H9 (cell line): Measurements from ENCODE around the gene RAB30. TPM values are rescaled to one million over a fixed set of nuclear protein-coding genes. Genes with fewer than 3 reads are reported as not detected.

Source experiments
- DNase-seq: peaks from one replicate; pipeline ENCODE4 v3.0.0-alpha.2; 2017
- H2AFZ ChIP-seq: one replicate; pipeline ENCODE4 v1.6.1; 2013; ENCODE audit warnings: mild to moderate bottlenecking, low read length, control low read depth, moderate library complexity
- H2AK5ac ChIP-seq: 2 replicates; pipeline ENCODE4 v1.6.1; 2013; ENCODE audit warnings: low read length, control low read depth, mixed read lengths; ENCODE audit not compliant: insufficient read length
- H2BK120ac ChIP-seq: one replicate; pipeline ENCODE4 v1.6.1; 2013; ENCODE audit warnings: low read depth, mild to moderate bottlenecking, low read length, control low read depth, inconsistent platforms; ENCODE audit not compliant: poor library complexity, severe bottlenecking
- H2BK12ac ChIP-seq: 2 replicates; pipeline ENCODE4 v1.6.1; 2013; ENCODE audit warnings: low read length, control low read depth, mixed read lengths, low read depth; ENCODE audit not compliant: insufficient read length
- H2BK15ac ChIP-seq: 2 replicates; pipeline ENCODE4 v1.6.1; 2013; ENCODE audit warnings: low read depth, low read length, control low read depth
- H2BK20ac ChIP-seq: one replicate; pipeline ENCODE4 v1.6.1; 2013; ENCODE audit warnings: low read depth, mild to moderate bottlenecking, low read length, control low read depth, inconsistent platforms; ENCODE audit not compliant: poor library complexity, severe bottlenecking
- H2BK5ac ChIP-seq: 2 replicates; pipeline ENCODE4 v1.6.1; 2013; ENCODE audit warnings: low read length, control low read depth, mixed read lengths; ENCODE audit not compliant: insufficient read length
- H3K14ac ChIP-seq: 2 replicates; pipeline ENCODE4 v1.6.1; 2013; ENCODE audit warnings: low read length, control low read depth; ENCODE audit not compliant: insufficient read depth
- H3K18ac ChIP-seq: 2 replicates; pipeline ENCODE4 v1.6.1; 2013; ENCODE audit warnings: low read depth, mild to moderate bottlenecking, mixed read lengths, low read length, control low read depth; ENCODE audit not compliant: insufficient read length
- H3K23ac ChIP-seq: 2 replicates; pipeline ENCODE4 v1.6.1; 2013; ENCODE audit warnings: low read length, control low read depth, mixed read lengths, low read depth; ENCODE audit not compliant: insufficient read length
- H3K23me2 ChIP-seq: 2 replicates; pipeline ENCODE4 v1.6.1; 2013; ENCODE audit warnings: low read depth, mild to moderate bottlenecking, mixed read lengths, low read length, control low read depth; ENCODE audit not compliant: insufficient read length, poor library complexity, severe bottlenecking
- H3K27ac ChIP-seq: 2 replicates; pipeline ENCODE4 v1.5.1; 2013; ENCODE audit warnings: low read length, control low read depth, mixed read lengths, low read depth; ENCODE audit not compliant: insufficient read length
- H3K27me3 ChIP-seq: 2 replicates; pipeline ENCODE4 v1.6.1; 2013; ENCODE audit warnings: low read length, control low read depth, inconsistent platforms; ENCODE audit not compliant: insufficient read depth
- H3K4ac ChIP-seq: 2 replicates; pipeline ENCODE4 v1.6.1; 2013; ENCODE audit warnings: low read depth, mild to moderate bottlenecking, control low read depth, inconsistent platforms, low read length, moderate library complexity
- H3K4me1 ChIP-seq: 2 replicates; pipeline ENCODE4 v1.6.1; 2013; ENCODE audit warnings: low read length, control low read depth, inconsistent platforms; ENCODE audit not compliant: insufficient read depth
- H3K4me2 ChIP-seq: 2 replicates; pipeline ENCODE4 v1.6.1; 2013; ENCODE audit warnings: low read length, control low read depth, mixed read lengths; ENCODE audit not compliant: insufficient read length, insufficient read depth
- H3K56ac ChIP-seq: 2 replicates; pipeline ENCODE4 v1.6.1; 2013; ENCODE audit warnings: low read depth, mild to moderate bottlenecking, mixed read lengths, low read length, control low read depth; ENCODE audit not compliant: insufficient read length
- H3K79me1 ChIP-seq: 2 replicates; pipeline ENCODE4 v1.6.1; 2013; ENCODE audit warnings: low read depth, mild to moderate bottlenecking, moderate library complexity, low read length, control low read depth, inconsistent platforms; ENCODE audit not compliant: insufficient read depth, poor library complexity, severe bottlenecking
- H3K79me2 ChIP-seq: 2 replicates; pipeline ENCODE4 v1.6.1; 2013; ENCODE audit warnings: low read length, control low read depth, inconsistent platforms; ENCODE audit not compliant: insufficient read depth
- H3K9ac ChIP-seq: 2 replicates; pipeline ENCODE4 v1.6.1; 2013; ENCODE audit warnings: low read length, control low read depth, mixed read lengths; ENCODE audit not compliant: insufficient read length; ENCODE audit errors: extremely low read depth
- H3K9me3 ChIP-seq: one replicate; pipeline ENCODE4 v1.6.1; 2013; ENCODE audit warnings: low read depth, low read length, inconsistent platforms; ENCODE audit not compliant: control insufficient read depth
- H3T11ph ChIP-seq: one replicate; pipeline ENCODE4 v1.6.1; 2013; ENCODE audit warnings: mild to moderate bottlenecking, low read length, control low read depth, inconsistent platforms
- H4K20me1 ChIP-seq: one replicate; pipeline ENCODE4 v1.6.1; 2013; ENCODE audit not compliant: control insufficient read depth, insufficient read length, insufficient read depth
- H4K5ac ChIP-seq: 2 replicates; pipeline ENCODE4 v1.6.1; 2013; ENCODE audit warnings: low read depth, mild to moderate bottlenecking, mixed read lengths, low read length, control low read depth; ENCODE audit not compliant: insufficient read length
- H4K8ac ChIP-seq: replicated peaks from 2 replicates; pipeline ENCODE4 v1.6.1; 2013; ENCODE audit warnings: low read length, control low read depth, mixed read lengths, low read depth; ENCODE audit not compliant: insufficient read length
- H4K91ac ChIP-seq: 2 replicates; pipeline ENCODE4 v1.6.1; 2013; ENCODE audit warnings: low read depth, mild to moderate bottlenecking, moderate library complexity, mixed read lengths, low read length, control low read depth; ENCODE audit not compliant: insufficient read length
- H3K27ac Mint-ChIP-seq, 3 experiments: 2 replicates in 2 of 3; 3 replicates in 1 of 3; pipeline ENCODE4 v1.8.0; 2020 to 2021; ENCODE audit warnings: mixed read lengths in 3 of 3, mild to moderate bottlenecking in 1 of 3, moderate library complexity in 1 of 3
- H3K27me3 Mint-ChIP-seq: 2 replicates; pipeline ENCODE4 v1.8.0; 2021; ENCODE audit warnings: low read depth, mild to moderate bottlenecking, moderate library complexity, mixed read lengths
- H3K36me3 Mint-ChIP-seq, 3 experiments: 2 replicates in 2 of 3; 3 replicates in 1 of 3; pipeline ENCODE4 v1.8.0; 2020 to 2021; ENCODE audit warnings: low read depth in 3 of 3, mixed read lengths in 3 of 3; ENCODE audit not compliant: insufficient read depth in 1 of 3
- H3K4me1 Mint-ChIP-seq, 2 experiments: 2 replicates each; pipeline ENCODE4 v1.8.0; 2020; ENCODE audit warnings: mixed read lengths in 2 of 2
- H3K4me3 Mint-ChIP-seq, 2 experiments: 2 replicates in 1 of 2; 3 replicates in 1 of 2; pipeline ENCODE4 v1.8.0; 2020 to 2021; ENCODE audit warnings: mild to moderate bottlenecking in 2 of 2, mixed read lengths in 2 of 2, moderate library complexity in 1 of 2
- H3K9me3 Mint-ChIP-seq, 2 experiments: 2 replicates in 1 of 2; 3 replicates in 1 of 2; pipeline ENCODE4 v1.8.0; 2020; ENCODE audit warnings: mild to moderate bottlenecking in 2 of 2, mixed read lengths in 2 of 2, moderate library complexity in 1 of 2
- WGBS: extraction: QIAGEN DNeasy Blood & Tissue Kit; methylation state at CpG from one replicate; pipeline ENCODE4 v1.1.7; 2013; ENCODE audit warnings: missing lambda C conversion rate, low lambda C conversion rate, mixed read lengths; ENCODE audit not compliant: insufficient read length; ENCODE audit errors: extremely low coverage; 5-methylcytosine and 5-hydroxymethylcytosine counted together
- total RNA-seq: library from RNA; stranded (reverse); gene quantifications from 2 replicates; pipeline ENCODE4 v1.2.1, GENCODE V29; 2021
- TF ChIP-seq, protein P1 (sequence below): fragments of 200-600 bp; sonication (generic); conservative IDR thresholded peaks from 3 replicates; pipeline ENCODE4 v1.8.0; 2021; ENCODE audit warnings: antibody characterized with exemption, mild to moderate bottlenecking

Gene RAB30
- total RNA-seq, 1 experiment from 2014 or later: 4.8 TPM

DNA sequence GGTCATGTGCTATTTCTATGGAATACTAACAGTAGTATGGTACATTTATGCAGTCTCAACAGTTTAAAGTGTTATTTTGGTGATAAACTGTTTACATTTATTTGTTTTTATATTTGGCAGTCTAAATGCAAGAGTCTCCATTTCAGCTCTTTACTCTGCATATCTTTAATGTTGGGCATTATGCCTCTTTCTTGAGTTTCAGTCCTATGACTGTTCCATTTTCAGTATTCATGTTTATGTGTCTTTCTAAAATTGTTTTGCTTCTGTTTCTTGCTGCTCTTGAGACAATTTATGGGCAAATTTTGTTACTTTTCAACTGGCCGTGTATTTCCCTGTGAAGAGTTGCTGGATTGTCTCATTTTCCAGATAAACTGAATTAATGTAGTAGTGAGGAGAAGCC lies 6.6 kb upstream of the RAB30 start:
- Histone ChIP-seq H2AFZ (no peak overlapping the region), H3K56ac (no peak overlapping the region), H2BK12ac (no peak overlapping the region), H3K4me1 (no peaks in the 10 kb centered on the region), H3K9ac (no peak overlapping the region), H3K23ac (no peak overlapping the region), H3K14ac (no peak overlapping the region), H2BK15ac (no peak overlapping the region), H3K4ac (no peak overlapping the region), H4K5ac (no peak overlapping the region), H3K79me2 (0 out of 2 replicates have a peak, but pooled peaks cover 2% of the 10 kb centered on the region), H3K27ac (no peak overlapping the region), H4K8ac (no peak overlapping the region), H3T11ph (no peak overlapping the region), H3K4me2 (no peak overlapping the region), H3K23me2 (no peaks in the 10 kb centered on the region), H3K27me3 (no peaks in the 10 kb centered on the region), H3K9me3 (no peaks in the 10 kb centered on the region), H2BK120ac (no peak overlapping the region), H2BK20ac (no peak overlapping the region), H3K79me1 (peaks cover 5% of the 10 kb centered on the region), H3K18ac (no peak overlapping the region), H4K20me1 (no peaks in the 10 kb centered on the region), H2AK5ac (no peak overlapping the region), H4K91ac (no peak overlapping the region), H2BK5ac (no peak overlapping the region)
- Mint-ChIP-seq H3K27ac (no peak overlapping the region), H3K4me1 (peaks cover 3 to 7% of the 10 kb centered on the region in 2 experiments), H3K4me3 (no peak overlapping the region), H3K9me3 (no peaks in the 10 kb centered on the region), H3K27me3 (no peaks in the 10 kb centered on the region), H3K36me3 (peaks cover 11 to 18% (median 12%) of the 10 kb centered on the region in 3 experiments)
- DNase-seq: no peak
- TF ChIP-seq, protein P1, sequence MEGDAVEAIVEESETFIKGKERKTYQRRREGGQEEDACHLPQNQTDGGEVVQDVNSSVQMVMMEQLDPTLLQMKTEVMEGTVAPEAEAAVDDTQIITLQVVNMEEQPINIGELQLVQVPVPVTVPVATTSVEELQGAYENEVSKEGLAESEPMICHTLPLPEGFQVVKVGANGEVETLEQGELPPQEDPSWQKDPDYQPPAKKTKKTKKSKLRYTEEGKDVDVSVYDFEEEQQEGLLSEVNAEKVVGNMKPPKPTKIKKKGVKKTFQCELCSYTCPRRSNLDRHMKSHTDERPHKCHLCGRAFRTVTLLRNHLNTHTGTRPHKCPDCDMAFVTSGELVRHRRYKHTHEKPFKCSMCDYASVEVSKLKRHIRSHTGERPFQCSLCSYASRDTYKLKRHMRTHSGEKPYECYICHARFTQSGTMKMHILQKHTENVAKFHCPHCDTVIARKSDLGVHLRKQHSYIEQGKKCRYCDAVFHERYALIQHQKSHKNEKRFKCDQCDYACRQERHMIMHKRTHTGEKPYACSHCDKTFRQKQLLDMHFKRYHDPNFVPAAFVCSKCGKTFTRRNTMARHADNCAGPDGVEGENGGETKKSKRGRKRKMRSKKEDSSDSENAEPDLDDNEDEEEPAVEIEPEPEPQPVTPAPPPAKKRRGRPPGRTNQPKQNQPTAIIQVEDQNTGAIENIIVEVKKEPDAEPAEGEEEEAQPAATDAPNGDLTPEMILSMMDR: no peak
- no CpG with 5 or more reads among the region's 1 CpG for WGBS
